AG09309 (cell line): ENCODE results near the gene CNNM2.

Experiments used
- DNase-seq: peaks from one replicate; pipeline ENCODE4 v3.0.0-alpha.2; 2010; ENCODE audit warnings: low read depth
- H3K4me3 ChIP-seq: 2 replicates; pipeline ENCODE4 v1.5.1; 2011; ENCODE audit warnings: mild to moderate bottlenecking, low read depth, low read length, moderate library complexity; ENCODE audit not compliant: control insufficient read depth
- TF ChIP-seq, protein P1 (sequence below): IDR thresholded peaks from 2 replicates; pipeline ENCODE4 v1.5.1; 2011; ENCODE audit warnings: mild to moderate bottlenecking, low read depth, low read length, inconsistent platforms; ENCODE audit not compliant: insufficient read depth, control insufficient read depth; ENCODE audit errors: missing control alignments

The CNNM2 gene

GRCh38 chr10:102948176-102948575 is 30.1 kb downstream of the CNNM2 start:
- no peak for DNase-seq
- no peak overlapping the region for H3K4me3 ChIP-seq
- TF ChIP-seq, protein P1, sequence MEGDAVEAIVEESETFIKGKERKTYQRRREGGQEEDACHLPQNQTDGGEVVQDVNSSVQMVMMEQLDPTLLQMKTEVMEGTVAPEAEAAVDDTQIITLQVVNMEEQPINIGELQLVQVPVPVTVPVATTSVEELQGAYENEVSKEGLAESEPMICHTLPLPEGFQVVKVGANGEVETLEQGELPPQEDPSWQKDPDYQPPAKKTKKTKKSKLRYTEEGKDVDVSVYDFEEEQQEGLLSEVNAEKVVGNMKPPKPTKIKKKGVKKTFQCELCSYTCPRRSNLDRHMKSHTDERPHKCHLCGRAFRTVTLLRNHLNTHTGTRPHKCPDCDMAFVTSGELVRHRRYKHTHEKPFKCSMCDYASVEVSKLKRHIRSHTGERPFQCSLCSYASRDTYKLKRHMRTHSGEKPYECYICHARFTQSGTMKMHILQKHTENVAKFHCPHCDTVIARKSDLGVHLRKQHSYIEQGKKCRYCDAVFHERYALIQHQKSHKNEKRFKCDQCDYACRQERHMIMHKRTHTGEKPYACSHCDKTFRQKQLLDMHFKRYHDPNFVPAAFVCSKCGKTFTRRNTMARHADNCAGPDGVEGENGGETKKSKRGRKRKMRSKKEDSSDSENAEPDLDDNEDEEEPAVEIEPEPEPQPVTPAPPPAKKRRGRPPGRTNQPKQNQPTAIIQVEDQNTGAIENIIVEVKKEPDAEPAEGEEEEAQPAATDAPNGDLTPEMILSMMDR: no peak

GRCh38 chr10:102948786-102949185 is 30.7 kb downstream of the CNNM2 start:
- TF ChIP-seq, protein P1: no peak
- no peak overlapping the region for H3K4me3 ChIP-seq
- no peak for DNase-seq

DNA sequence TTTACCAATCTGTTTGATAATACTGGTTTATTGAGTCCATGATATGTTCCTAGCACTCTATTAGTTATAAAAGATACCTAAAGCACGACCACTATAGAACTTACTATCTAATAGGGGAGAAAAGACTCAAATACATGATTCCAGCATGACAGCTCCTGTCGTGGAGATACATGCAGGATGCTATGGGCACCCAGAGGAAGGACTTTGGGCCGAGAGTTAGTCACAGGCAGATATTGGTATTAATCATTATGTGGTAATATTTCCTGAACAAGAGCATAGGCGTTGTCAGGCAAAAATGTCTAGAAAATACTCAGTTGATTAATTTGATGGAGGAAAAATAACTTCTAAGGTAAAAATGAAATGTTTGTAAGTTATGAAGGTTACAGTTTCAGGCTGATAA is 31.8 kb downstream of the CNNM2 start:
- DNase-seq: no peak
- no peak overlapping the region for H3K4me3 ChIP-seq

GRCh38 chr10:102951316-102951715 is 33.2 kb downstream of the CNNM2 start:
- H3K4me3 ChIP-seq: no peak overlapping the region
- DNase-seq: no peak
- TF ChIP-seq, protein P1: no peak

More for the DNA sequence above, 31.8 kb downstream of the CNNM2 start:
- TF ChIP-seq, protein P1: no peak

DNA sequence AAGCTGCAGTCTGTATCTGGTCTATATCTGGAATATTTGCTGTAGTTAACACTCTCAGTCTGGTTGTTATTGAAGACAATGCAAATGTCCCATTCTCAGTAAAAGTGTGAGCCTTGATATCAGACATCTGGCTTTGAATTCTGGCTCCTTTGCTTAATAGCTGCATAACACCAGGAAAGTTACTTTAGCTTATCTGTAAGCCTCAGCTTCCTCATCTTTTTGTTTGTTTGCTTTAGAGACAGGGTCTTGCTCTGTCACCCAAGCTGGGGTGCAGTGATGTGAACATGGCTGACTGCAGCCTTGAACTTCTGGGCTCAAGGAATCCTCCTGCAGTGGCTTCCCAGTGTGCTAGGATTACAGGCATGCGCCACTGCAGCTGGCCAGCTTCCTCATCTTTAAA is 41.3 kb downstream of the CNNM2 start:
- H3K4me3 ChIP-seq: no peak overlapping the region
- TF ChIP-seq, protein P1: no peak
- no peak for DNase-seq

GRCh38 chr10:102960157-102960556 is 42.1 kb downstream of the CNNM2 start:
- TF ChIP-seq, protein P1: no peak

GRCh38 chr10:102962267-102962666 is 44.2 kb downstream of the CNNM2 start:
- no peak for DNase-seq
- TF ChIP-seq, protein P1: no peak
- H3K4me3 ChIP-seq: no peak overlapping the region

More at GRCh38 chr10:102960157-102960556, 42.1 kb downstream of the CNNM2 start:
- H3K4me3 ChIP-seq: no peak overlapping the region
- no peak for DNase-seq
